Measurements from ENCODE around the gene RCAN2.
"Not testable (repeated sequence)": the region's sequence is repeated elsewhere in the genome, so short reads cannot be mapped to it uniquely, and the experiment has no call there.

The RCAN2 gene

DNA sequence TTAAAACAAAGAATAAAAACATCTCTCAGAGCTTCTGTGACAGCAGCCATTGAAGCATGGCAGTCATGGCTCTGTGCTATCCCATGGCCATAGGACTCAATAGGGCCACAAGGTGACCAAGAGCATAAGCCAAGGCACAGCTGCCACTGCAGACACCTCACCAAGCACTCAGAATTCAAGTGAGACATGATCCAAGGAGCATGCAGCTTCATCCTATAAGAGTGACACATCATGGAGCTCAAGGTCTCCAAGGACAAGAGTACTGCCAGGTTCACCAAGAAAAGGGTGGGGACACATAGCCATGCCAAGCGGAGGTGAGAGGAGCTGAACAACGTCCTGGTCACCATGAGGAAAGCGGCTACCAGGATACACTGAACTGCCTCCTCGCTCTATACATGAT lies 53.0 kb downstream of the RCAN2 start:
- DNase-seq, result no peak

GRCh38 chr6:46437671-46438221 lies 53.5 kb downstream of the RCAN2 start:
- DNase-seq, result no peak

GRCh38 chr6:46422619-46423018 lies 68.6 kb downstream of the RCAN2 start:
- no peak for DNase-seq

- no peak for DNase-seq
These were observed 69.3 kb downstream of the RCAN2 start for GRCh38 chr6:46421939-46422338.

DNA sequence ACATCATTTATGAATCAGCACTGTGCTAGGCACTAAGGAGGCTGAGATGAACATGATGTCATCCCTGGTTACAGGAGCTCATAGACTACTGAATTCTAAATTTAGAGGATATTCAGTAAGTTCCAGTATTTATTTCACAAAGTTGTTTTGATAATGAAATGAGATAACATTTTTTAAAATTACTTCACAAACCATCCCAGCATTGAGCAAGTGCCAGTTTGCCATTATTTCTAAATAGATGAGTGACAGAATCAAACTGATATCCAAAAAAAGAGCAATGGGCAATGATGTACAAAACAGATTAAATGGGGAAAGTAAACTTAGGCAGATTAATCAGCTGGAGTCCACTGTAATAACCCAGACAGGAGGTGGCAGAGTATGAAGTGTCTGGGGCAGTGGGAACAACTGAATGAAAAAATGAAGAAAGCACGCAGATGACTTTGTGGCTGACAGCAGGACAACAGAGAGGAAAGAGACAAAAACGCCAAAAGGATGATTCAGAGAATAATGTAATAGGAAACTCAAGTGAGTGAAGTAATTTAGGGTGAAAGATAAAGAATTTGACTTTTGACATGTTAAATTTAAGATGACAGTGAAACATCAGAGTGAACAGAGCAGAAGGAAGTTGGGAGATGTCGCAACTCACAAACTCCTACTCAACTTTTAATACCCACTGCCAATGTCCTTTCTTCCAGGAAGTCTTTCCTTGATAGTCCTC lies 70.2 kb downstream of the RCAN2 start:
- DNase-seq, result no peak

GRCh38 chr6:46419576-46420002 lies 71.7 kb downstream of the RCAN2 start:
- DNase-seq, result peak in 1 of 5 donors; percentile 14

GRCh38 chr6:46414398-46414797 lies 76.9 kb downstream of the RCAN2 start:
- no peak for DNase-seq

DNA sequence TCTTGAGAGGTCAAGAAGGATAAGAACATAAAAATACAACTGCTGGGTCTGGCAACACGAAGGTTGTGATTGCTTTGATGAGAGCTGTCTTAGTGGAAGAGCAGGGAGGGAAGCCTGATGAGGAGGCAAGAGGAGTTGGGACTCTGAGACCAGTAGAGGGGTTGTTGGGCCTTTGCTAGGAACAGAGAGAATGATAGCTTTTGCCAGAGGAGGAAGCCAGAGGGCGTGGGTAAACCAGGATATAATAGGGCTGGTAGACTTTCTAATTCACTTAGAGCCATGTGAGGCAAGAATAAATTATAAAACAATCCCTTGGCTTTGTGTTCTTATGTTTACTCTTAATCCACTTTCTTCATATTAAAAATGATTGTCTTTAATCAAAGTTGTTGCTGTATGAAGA lies 78.6 kb downstream of the RCAN2 start:
- DNase-seq, result no peak

- no peak for DNase-seq
These were observed 79.6 kb downstream of the RCAN2 start for GRCh38 chr6:46411456-46412197.

GRCh38 chr6:46410334-46410953 lies 80.8 kb downstream of the RCAN2 start:
- peak in 2 of 5 donors; percentile 4 to 40 for DNase-seq

DNA sequence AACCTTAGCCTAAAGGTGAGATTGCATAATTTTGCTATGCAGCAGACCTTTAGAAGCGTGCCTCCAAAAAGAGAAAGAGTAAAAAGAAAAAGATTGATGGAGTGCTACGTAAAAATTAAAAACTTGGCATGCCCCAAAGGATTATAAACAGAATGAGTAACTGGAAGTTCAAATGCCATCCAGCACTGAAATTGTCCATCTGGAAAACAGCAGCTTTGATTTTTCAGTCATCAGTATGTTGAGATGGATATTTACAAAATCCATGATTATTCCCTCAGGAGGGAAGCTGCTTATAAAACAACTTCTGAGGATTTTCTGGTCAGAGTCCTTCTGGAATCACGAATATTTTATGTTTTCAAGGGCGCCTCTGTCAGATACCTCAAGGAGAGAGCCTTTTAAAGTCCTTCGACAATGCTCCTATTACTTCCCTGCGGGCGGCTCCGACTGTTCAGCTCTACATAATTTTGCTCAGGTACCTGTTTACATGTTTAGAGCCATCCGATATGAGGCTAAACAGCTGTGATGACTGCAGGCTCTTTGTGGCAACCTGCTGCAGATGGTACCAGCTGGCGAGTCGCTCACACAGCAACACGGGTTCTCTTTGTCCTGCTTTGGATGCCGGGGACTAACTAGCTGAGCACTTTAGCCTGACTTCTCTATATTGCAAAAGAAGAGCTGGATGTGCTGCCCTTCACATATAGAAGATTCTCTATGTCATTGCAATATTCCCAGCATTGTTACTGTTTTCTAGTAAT lies 83.3 kb downstream of the RCAN2 start:
- DNase-seq, result no peak

GRCh38 chr6:46407246-46407645 lies 84.0 kb downstream of the RCAN2 start:
- DNase-seq, result no peak

DNA sequence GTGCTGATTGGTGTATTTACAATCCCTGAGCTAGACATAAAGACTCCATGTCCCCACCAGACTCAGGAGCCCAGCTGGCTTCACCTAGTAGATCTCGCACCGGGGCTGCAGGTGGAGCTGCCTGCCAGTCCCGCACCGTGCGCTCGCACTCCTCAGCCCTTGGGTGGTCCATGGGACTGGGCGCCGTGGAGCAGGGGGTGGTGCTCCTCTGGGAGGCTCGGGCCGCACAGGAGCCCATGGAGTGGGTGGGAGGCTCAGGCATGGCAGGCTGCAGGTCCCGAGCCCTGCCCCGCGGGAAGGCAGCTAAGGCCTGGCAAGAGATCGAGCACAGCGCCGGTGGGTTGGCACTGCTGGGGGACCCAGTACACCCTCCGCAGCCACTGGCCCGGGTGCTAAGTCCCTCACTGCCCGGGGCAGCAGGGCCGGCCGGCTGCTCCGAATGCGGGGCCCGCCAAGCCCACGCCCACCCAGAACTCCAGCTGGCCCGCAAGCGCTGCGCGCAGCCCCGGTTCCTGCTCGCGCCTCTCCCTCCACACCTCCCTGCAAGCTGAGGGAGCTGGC lies 85.5 kb downstream of the RCAN2 start:
- DNase-seq, result not testable (repeated sequence)

DNA sequence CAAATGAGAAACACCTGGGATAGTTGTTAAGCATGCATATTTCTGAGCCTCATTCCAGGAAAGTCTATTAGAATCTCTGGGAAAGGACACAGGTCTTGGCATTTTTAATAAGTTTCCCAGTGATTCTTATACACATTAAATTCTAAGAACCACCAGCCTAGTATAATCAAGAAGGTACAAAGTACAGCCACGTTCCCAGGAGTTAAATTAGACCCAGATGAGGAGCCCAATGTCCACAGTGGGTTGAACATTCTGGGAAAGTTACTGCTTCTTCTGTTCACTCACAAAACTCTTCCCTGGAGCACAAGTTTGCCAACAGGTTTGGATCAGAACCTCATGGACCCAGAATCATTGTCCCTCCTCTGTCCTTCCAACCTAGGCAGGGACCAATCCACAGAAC lies 90.4 kb downstream of the RCAN2 start:
- DNase-seq, result no peak

GRCh38 chr6:46395530-46395929 lies 95.7 kb downstream of the RCAN2 start:
- no peak for DNase-seq

DNA sequence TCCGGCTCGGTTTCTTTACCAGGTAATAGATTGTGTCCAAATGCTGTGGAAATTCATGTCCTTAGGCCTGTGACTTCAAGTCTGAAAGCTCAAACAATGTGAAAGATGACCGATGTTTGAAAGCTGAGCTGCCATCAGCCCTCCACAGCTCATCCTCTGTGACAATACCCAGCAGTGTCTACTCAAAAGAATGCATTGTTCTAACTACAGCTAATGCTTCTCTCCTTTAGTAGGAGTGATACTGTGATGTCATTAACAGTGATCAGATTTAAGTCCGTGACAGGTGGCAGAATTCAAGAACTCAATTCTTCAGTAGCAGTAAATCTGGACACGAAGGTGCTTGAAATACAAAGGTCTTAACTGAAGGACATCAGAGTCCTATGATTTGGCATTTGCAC lies 97.3 kb downstream of the RCAN2 start:
- no peak for DNase-seq

- DNase-seq, result no peak
These were observed 97.9 kb downstream of the RCAN2 start for GRCh38 chr6:46393161-46393939.

DNA sequence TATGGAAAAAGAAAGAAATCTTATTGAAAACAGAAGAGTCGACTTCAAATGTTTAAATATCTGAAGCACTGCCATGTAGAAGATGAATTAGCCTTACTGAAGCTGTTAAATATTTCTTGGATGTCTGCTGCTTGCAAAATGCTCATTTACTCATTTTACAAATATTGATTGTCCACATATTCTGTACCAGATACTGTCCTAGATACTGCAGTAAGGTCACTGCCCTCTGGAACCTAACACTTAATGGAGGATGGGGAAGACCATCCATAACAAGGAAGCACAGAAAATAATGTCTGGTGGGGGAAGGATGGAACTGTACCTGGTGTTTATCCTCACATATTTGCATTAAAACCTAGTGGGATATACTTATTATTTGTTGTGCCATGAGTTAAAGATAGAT lies 99.0 kb downstream of the RCAN2 start:
- DNase-seq, result no peak

GRCh38 chr6:46390153-46390876 lies 100.9 kb downstream of the RCAN2 start:
- DNase-seq, result no peak

DNA sequence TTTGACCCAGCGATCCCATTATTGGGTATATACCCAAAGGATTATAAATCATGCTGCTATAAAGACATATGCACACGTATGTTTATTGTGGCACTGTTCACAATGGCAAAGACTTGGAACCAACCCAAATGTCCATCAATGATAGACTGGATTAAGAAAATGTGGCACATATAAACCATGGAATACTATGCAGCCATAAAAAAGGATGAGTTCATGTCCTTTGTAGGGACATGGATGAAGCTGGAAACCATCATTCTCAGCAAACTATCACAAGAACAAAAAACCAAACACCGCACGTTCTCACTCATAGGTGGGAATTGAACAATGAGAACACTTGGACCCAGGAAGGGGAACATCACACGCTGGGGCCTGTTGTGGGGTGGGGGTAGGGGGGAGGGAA lies 103.5 kb downstream of the RCAN2 start:
- DNase-seq, result not testable (repeated sequence)

DNA sequence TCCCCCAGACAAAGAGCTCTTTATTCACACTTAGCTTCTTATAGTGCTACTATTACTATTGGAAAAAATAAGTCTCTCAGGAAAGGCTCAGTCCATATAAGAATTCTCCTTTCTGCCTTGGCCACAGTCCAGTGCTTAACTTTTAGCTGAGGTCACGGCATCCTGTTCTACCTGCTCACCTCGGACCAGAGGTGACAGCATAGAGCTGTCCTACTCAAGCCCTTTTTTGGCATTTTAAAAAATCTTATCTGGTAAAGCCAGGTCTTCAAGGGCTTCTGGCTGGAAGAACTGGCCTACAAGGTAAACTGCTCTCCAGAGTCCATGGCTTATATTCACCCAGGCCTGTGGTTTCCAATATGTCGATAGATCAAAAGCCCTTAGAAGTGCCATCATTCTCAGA lies 109.7 kb downstream of the RCAN2 start:
- no peak for DNase-seq

Measured in T-helper 1 cell (primary cell).